GM19193 (cell line): ENCODE data around the gene SNPH.

Experiments used
- POLR2A ChIP-seq: IDR thresholded peaks from 4 replicates; pipeline ENCODE4 v1.6.1; 2011; ENCODE audit not compliant: insufficient read depth, insufficient read length; ENCODE audit errors: extremely low read depth

Gene SNPH

GRCh38 chr20:1331801-1332453 is 65.8 kb downstream of the SNPH start:
- no peak for TF ChIP-seq POLR2A

- TF ChIP-seq POLR2A: no peak
Observed at GRCh38 chr20:1332749-1333300, 66.7 kb downstream of the SNPH start.

DNA sequence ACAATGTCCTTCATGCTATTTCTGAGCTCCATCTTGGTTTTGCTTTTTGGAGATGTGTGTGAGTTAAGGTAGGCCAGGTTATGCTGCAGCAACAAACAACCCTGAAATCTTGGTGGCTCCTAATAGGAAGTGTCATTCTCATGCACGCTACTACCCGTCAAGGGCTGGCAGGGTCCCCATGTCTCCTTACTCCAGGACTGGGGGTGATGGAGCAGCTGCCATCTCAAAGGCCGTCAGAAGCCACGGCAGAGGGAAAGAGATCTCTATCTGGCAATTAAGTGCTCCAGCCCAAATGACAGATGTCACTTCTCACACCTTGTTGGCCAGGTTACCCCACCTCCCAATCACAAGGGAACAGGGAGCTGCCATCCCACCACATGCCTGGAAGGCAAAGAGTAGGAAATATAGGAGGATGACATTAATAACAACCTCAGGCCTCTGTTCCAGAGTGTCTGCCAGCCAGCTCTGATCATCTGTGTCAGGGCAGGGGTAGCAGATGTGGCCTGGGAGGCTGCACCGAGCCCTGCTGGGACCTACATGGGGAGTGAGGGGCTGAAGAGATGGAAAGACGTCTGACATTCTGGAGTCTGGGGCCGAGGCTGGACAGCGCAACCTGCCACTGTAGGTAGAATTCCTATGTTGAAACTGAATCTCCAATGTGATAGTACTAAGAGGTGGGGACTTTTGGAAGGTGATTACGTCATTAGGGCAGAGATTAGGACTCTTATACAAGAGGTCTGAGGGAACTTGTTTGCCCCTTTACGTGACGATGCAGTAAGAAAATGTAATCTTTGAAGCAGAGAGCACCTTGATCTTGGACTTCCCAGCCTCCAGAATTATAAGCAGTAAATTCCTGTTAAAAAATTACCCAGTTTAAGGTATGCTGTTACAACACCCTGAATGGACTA is 67.6 kb downstream of the SNPH start:
- TF ChIP-seq POLR2A: no peak

- TF ChIP-seq POLR2A: no peak
Observed at GRCh38 chr20:1334370-1334731, 68.3 kb downstream of the SNPH start.

GRCh38 chr20:1334761-1335160 is 68.7 kb downstream of the SNPH start:
- TF ChIP-seq POLR2A: no peak

DNA sequence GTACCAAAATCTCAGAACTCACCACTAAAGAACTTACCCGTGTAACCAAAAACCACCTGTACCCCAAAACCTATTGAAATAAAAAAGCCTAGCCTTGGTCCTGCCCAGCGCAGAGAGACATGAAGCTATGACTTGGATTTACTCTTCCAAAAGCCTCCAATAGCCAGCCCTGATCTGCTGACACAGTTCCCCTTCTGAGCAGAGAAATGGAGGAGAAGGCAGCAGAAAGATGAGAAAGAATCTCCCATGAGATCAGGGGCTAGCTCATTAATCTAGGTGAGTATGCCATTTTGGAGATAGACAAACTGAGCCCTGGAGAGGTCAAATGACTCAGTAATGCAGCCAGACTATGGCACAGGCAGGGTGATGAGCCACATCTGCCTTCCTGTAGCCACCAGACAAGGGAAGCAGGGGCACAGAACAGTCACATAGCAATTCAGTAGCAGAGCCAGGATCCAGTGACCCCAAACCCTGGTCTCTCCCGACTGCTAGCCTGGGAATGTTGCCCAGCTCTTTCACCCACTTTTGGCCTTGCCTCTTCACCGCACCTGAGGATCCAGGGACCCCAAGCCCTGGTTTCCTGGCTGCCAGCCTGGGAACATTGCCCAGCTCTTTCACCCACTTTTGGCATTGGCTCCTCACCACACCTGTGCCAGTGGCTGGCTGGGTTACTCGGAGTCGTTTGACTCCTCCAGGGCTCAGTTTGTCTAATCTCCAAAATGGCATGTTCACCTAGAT is 70.0 kb downstream of the SNPH start:
- TF ChIP-seq POLR2A: no peak

- TF ChIP-seq POLR2A: no peak
Observed at GRCh38 chr20:1336699-1337367, 70.7 kb downstream of the SNPH start.

GRCh38 chr20:1337441-1337840 is 71.3 kb downstream of the SNPH start:
- no peak for TF ChIP-seq POLR2A

- TF ChIP-seq POLR2A: no peak
Observed at GRCh38 chr20:1338096-1338495, 72.0 kb downstream of the SNPH start.

DNA sequence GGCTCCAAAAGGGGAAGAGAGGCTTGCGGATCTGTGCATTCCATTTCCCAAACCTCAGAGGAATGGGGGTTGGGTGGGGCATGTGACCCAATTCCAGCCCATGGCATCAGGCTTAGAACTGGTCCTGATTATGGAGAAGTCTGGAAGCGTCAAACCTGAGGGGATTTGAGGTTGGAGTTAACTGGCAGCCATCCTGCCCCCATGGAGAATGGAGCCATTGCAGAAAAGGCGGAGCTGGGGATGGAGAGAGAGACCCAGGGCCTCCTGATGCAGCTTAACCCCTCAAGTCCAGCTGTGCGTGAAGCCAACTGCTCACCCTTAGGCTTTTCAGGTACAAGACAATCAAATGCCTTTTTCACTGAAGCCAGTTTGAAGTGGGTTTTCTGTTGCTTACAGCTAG is 72.7 kb downstream of the SNPH start:
- TF ChIP-seq POLR2A: no peak

DNA sequence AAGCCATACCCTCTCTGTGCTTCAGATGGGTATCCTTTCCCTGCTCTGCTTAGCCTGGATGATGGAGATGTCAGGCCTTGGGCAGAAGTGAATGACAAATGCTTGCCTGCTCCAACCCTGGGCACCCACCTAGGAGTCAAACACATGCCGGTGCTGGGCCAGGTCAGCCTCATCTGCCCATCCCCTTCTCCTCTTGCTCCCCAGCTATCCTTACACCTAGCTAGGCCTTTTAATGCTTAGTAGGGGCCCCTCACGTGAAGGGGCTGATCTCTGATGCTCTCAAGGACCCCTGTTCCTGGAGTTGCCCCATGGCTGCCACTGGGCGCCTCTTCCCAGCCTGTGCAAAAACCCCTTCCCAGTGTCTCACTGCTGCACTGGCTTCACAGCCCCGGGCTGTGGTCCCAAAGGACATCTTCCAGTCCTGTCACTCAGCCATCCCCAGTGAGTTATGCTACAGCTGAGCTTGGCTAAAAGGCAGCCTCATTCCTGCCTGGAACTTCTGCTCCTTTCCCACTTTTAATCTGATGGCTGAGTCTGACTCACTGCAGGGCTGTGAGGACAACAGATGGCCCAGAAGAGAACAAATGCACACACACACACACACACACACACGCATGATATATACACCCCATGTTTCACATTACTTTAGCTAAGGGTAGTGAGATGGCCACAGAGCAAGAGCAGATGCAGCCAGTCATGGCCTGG is 75.6 kb downstream of the SNPH start:
- TF ChIP-seq POLR2A: no peak

- no peak for TF ChIP-seq POLR2A
Observed at GRCh38 chr20:1345030-1345755, 79.1 kb downstream of the SNPH start.

DNA sequence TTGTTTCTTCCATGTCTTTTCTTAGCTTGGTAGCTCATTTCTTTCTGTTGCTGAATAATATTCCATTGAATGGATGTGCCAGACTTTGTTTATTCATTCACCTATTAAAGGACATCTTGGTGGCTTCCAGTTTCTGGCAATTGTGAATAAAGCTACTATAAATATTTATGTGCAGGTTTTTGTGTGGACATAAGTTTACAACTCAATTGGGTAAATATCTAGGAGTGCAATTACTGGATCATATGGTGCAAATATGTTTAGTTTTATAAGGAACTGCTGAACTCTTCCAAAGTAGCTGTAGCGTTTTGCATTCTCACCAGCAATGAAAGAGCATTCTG is 79.6 kb downstream of the SNPH start:
- no peak for TF ChIP-seq POLR2A
